SU-DHL-6 (cell line): ENCODE measurements around the gene PDS5A.
"Not testable (repeated sequence)": the region's sequence is repeated elsewhere in the genome, so short reads cannot be mapped to it uniquely, and the experiment has no call there.

Source experiments
- H2AFZ ChIP-seq: fragments of 200-600 bp; sonication (generic); 2 replicates; pipeline ENCODE4 v1.6.1; 2014; ENCODE audit warnings: low read depth, mild to moderate bottlenecking, moderate library complexity, mixed read lengths, antibody characterized with exemption, low read length; ENCODE audit not compliant: severe bottlenecking
- H3F3A ChIP-seq: fragments of 200-600 bp; shearing (Covaris generic); 2 replicates; pipeline ENCODE4 v1.6.0; 2016; ENCODE audit warnings: antibody characterized with exemption, mild to moderate bottlenecking; ENCODE audit not compliant: insufficient read depth
- H3K27ac ChIP-seq: fragments of 200-600 bp; sonication (generic); 2 replicates; pipeline ENCODE4 v1.5.1; 2016; ENCODE audit warnings: low read depth, mild to moderate bottlenecking, low read length, moderate library complexity, mixed read lengths
- H3K27me3 ChIP-seq: fragments of 200-600 bp; sonication (generic), shearing (Covaris generic); 2 replicates; pipeline ENCODE4 v1.6.0; 2014; ENCODE audit warnings: mild to moderate bottlenecking, low read length
- H3K36me3 ChIP-seq: fragments of 200-600 bp; sonication (generic); 2 replicates; pipeline ENCODE4 v1.6.1; 2014; ENCODE audit warnings: mild to moderate bottlenecking, low read length, mixed read lengths
- H3K4me2 ChIP-seq: fragments of 300-600, 200-600 bp; shearing (Covaris generic), sonication (generic); 2 replicates; pipeline ENCODE4 v1.6.0; 2014; ENCODE audit warnings: low read length, low read depth, mild to moderate bottlenecking; ENCODE audit not compliant: poor library complexity, severe bottlenecking
- H3K4me3 ChIP-seq: fragments of 200-600 bp; sonication (generic); 2 replicates; pipeline ENCODE4 v1.5.1; 2014; ENCODE audit warnings: antibody characterized with exemption, low read length, mild to moderate bottlenecking, mixed read lengths; ENCODE audit not compliant: insufficient read depth, poor library complexity, severe bottlenecking
- H3K79me2 ChIP-seq: fragments of 200-600 bp; sonication (generic); 2 replicates; pipeline ENCODE4 v1.6.1; 2014; ENCODE audit warnings: mild to moderate bottlenecking, low read length, moderate library complexity; ENCODE audit not compliant: insufficient read depth
- H3K9ac ChIP-seq: fragments of 200-600 bp; sonication (generic); 2 replicates; pipeline ENCODE4 v1.7.0; 2014; ENCODE audit warnings: mild to moderate bottlenecking, low read length
- H3K9me2 ChIP-seq: fragments of 200-600 bp; sonication (generic); replicated peaks from 2 replicates; pipeline ENCODE4 v1.6.1; 2014; ENCODE audit warnings: low read length; ENCODE audit not compliant: insufficient read depth
- H3K9me3 ChIP-seq: fragments of 200-600 bp; sonication (generic); 2 replicates; pipeline ENCODE4 v1.6.1; 2014; ENCODE audit warnings: low read length, mixed read lengths; ENCODE audit not compliant: insufficient read depth
- H4K20me1 ChIP-seq: fragments of 200-600 bp; sonication (generic); 2 replicates; pipeline ENCODE4 v1.6.1; 2014; ENCODE audit warnings: low read depth, mild to moderate bottlenecking, antibody characterized with exemption, low read length, moderate library complexity, mixed read lengths
- CTCF ChIP-seq: fragments of 200-600 bp; sonication (generic); IDR thresholded peaks from one replicate; pipeline ENCODE4 v1.5.1; 2017; ENCODE audit warnings: antibody characterized with exemption, mild to moderate bottlenecking, low read length, moderate library complexity; ENCODE audit not compliant: insufficient read depth, poor library complexity, severe bottlenecking
- EZH2phosphoT487 ChIP-seq: fragments of 200-600 bp; sonication (generic), shearing (Covaris generic); conservative IDR thresholded peaks from 2 replicates; pipeline ENCODE4 v1.6.1; 2018; ENCODE audit warnings: mild to moderate bottlenecking, antibody characterized with exemption, low read length, moderate library complexity, mixed read lengths

Gene PDS5A

GRCh38 chr4:39976945-39977488 is 694 bp downstream of the PDS5A start:
- Histone ChIP-seq H3K36me3 (peaks cover 10% of the 10 kb centered on the region; the same call in 1 of the 2 replicates), H3K27me3 (no peaks in the 10 kb centered on the region), H3F3A (peaks cover 11% of the 10 kb centered on the region; the same call in 1 of the 2 replicates), H3K9ac (peak overlapping the region; percentile 99), H3K9me2 (no peaks in the 10 kb centered on the region), H4K20me1 (peaks cover under 1% of the 10 kb centered on the region; the same call in 1 of the 2 replicates), H3K27ac (peak overlapping the region; percentile 79), H3K9me3 (no peaks in the 10 kb centered on the region), H3K4me3 (peak overlapping the region; percentile 95), H2AFZ (peak overlapping the region; percentile 37), H3K79me2 (peaks cover 52% of the 10 kb centered on the region), H3K4me2 (peak overlapping the region; percentile 92)
- no peak for TF ChIP-seq CTCF
- TF ChIP-seq EZH2phosphoT487 = no peak

GRCh38 chr4:39976141-39976944 is 1.4 kb downstream of the PDS5A start:
- no peaks in the 10 kb centered on the region for H3K9me2 ChIP-seq
- H4K20me1 ChIP-seq = peaks cover 3% of the 10 kb centered on the region; the same call in 1 of the 2 replicates
- peak overlapping the region; percentile 79 for H3K27ac ChIP-seq
- no peaks in the 10 kb centered on the region for H3K27me3 ChIP-seq
- peaks cover 59% of the 10 kb centered on the region for H3K79me2 ChIP-seq
- H3K4me2 ChIP-seq = peak overlapping the region; percentile 92
- peaks cover 14% of the 10 kb centered on the region; the same call in 1 of the 2 replicates for H3F3A ChIP-seq
- peak; percentile 71 for TF ChIP-seq CTCF
- TF ChIP-seq EZH2phosphoT487 = no peak
- H3K4me3 ChIP-seq = peak overlapping the region; percentile 95
- no peaks in the 10 kb centered on the region for H3K9me3 ChIP-seq
- H3K9ac ChIP-seq = peak overlapping the region; percentile 99
- H3K36me3 ChIP-seq = peaks cover 13% of the 10 kb centered on the region; the same call in 1 of the 2 replicates
- peak overlapping the region; percentile 37 for H2AFZ ChIP-seq

- peaks cover 66% of the 10 kb centered on the region for H3K79me2 ChIP-seq
- no peaks in the 10 kb centered on the region for H3K9me2 ChIP-seq
- peaks cover 14% of the 10 kb centered on the region; the same call in 1 of the 2 replicates for H3F3A ChIP-seq
- H3K36me3 ChIP-seq = peaks cover 13% of the 10 kb centered on the region; the same call in 1 of the 2 replicates
- peak overlapping the region; percentile 99 for H3K9ac ChIP-seq
- no peak for TF ChIP-seq EZH2phosphoT487
- no peak for TF ChIP-seq CTCF
- H2AFZ ChIP-seq = no peak overlapping the region
- H3K27ac ChIP-seq = peak overlapping the region; percentile 79
- H4K20me1 ChIP-seq = peaks cover 3% of the 10 kb centered on the region; the same call in 1 of the 2 replicates
- no peaks in the 10 kb centered on the region for H3K9me3 ChIP-seq
- no peaks in the 10 kb centered on the region for H3K27me3 ChIP-seq
- peak overlapping the region; percentile 92 for H3K4me2 ChIP-seq
- H3K4me3 ChIP-seq = peak overlapping the region; percentile 95
Observed at GRCh38 chr4:39975488-39976089, 2.1 kb downstream of the PDS5A start.

- H3K27me3 ChIP-seq, H4K20me1 ChIP-seq, H2AFZ ChIP-seq, H3K9me2 ChIP-seq, H3K4me3 ChIP-seq, H3K9me3 ChIP-seq: not testable (repeated sequence)
- Histone ChIP-seq H3K27ac (peak overlapping the region; percentile 10; the same call in 1 of the 2 replicates), H3K4me2 (peak overlapping the region; percentile 31), H3F3A (peaks cover 13% of the 10 kb centered on the region; the same call in 1 of the 2 replicates), H3K9ac (peak overlapping the region; percentile 17; the same call in 1 of the 2 replicates), H3K36me3 (peaks cover 21% of the 10 kb centered on the region; the same call in 1 of the 2 replicates), H3K79me2 (peaks cover 90% of the 10 kb centered on the region)
Observed at GRCh38 chr4:39973052-39973451, 4.7 kb downstream of the PDS5A start.
